ENCODE measurements around the gene TNRC6C.

DNA sequence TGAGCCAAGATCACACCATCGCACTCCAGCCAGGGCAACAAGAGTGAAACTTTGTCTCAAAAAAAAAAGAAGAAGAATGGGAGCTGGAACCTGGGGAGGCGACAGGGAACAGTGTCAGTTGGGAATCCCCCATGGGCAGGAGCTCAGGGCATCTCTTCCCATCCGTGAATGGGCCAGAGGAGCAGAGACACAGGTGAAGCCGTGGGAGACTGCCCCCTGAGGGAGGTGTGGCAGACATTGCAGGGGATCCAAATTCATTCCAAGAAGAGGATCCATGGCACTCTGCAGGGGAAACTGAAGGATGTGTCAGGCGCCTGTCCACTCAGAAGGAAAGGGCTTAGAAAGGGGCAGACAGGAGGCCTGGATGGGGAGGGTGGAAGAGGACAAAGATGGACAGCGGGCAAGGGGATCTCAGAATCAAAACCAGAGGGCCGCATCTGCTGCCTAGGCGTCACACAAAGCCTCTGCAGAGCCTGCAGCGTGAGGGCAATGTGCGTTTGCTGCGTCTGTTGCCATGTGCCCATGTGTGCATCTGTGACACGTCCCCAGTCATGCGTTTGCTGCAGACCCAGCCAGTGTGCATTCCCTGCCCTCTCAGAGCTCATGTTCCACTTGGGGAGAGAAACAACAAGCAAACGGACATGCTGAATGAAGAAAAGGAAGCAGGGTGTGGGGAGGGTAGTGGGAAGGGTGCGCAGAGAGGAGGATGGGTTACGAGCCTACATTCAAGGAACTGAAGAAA is 30.6 kb upstream of the TNRC6C start:
- TF ChIP-seq, protein P1, sequence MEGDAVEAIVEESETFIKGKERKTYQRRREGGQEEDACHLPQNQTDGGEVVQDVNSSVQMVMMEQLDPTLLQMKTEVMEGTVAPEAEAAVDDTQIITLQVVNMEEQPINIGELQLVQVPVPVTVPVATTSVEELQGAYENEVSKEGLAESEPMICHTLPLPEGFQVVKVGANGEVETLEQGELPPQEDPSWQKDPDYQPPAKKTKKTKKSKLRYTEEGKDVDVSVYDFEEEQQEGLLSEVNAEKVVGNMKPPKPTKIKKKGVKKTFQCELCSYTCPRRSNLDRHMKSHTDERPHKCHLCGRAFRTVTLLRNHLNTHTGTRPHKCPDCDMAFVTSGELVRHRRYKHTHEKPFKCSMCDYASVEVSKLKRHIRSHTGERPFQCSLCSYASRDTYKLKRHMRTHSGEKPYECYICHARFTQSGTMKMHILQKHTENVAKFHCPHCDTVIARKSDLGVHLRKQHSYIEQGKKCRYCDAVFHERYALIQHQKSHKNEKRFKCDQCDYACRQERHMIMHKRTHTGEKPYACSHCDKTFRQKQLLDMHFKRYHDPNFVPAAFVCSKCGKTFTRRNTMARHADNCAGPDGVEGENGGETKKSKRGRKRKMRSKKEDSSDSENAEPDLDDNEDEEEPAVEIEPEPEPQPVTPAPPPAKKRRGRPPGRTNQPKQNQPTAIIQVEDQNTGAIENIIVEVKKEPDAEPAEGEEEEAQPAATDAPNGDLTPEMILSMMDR (IDR thresholded peaks at IDR 0.05) = no peak
- TF ChIP-seq POLR2A (IDR thresholded peaks at IDR 0.05) = no peak

Measured in suprapubic skin (tissue), 3 donors.